H9 (cell line): ENCODE data around the gene CAMK2N1. TPM values are rescaled to one million over a fixed set of nuclear protein-coding genes. Genes with fewer than 3 reads are reported as not detected.

ENCODE experiments used
- DNase-seq: peaks from one replicate; pipeline ENCODE4 v3.0.0-alpha.2; 2017
- H2AFZ ChIP-seq: one replicate; pipeline ENCODE4 v1.6.1; 2013; ENCODE audit warnings: mild to moderate bottlenecking, low read length, control low read depth, moderate library complexity
- H2AK5ac ChIP-seq: 2 replicates; pipeline ENCODE4 v1.6.1; 2013; ENCODE audit warnings: low read length, control low read depth, mixed read lengths; ENCODE audit not compliant: insufficient read length
- H2BK120ac ChIP-seq: one replicate; pipeline ENCODE4 v1.6.1; 2013; ENCODE audit warnings: low read depth, mild to moderate bottlenecking, low read length, control low read depth, inconsistent platforms; ENCODE audit not compliant: poor library complexity, severe bottlenecking
- H2BK12ac ChIP-seq: 2 replicates; pipeline ENCODE4 v1.6.1; 2013; ENCODE audit warnings: low read length, control low read depth, mixed read lengths, low read depth; ENCODE audit not compliant: insufficient read length
- H2BK15ac ChIP-seq: 2 replicates; pipeline ENCODE4 v1.6.1; 2013; ENCODE audit warnings: low read depth, low read length, control low read depth
- H2BK20ac ChIP-seq: one replicate; pipeline ENCODE4 v1.6.1; 2013; ENCODE audit warnings: low read depth, mild to moderate bottlenecking, low read length, control low read depth, inconsistent platforms; ENCODE audit not compliant: poor library complexity, severe bottlenecking
- H2BK5ac ChIP-seq: 2 replicates; pipeline ENCODE4 v1.6.1; 2013; ENCODE audit warnings: low read length, control low read depth, mixed read lengths; ENCODE audit not compliant: insufficient read length
- H3K14ac ChIP-seq: 2 replicates; pipeline ENCODE4 v1.6.1; 2013; ENCODE audit warnings: low read length, control low read depth; ENCODE audit not compliant: insufficient read depth
- H3K18ac ChIP-seq: 2 replicates; pipeline ENCODE4 v1.6.1; 2013; ENCODE audit warnings: low read depth, mild to moderate bottlenecking, mixed read lengths, low read length, control low read depth; ENCODE audit not compliant: insufficient read length
- H3K23ac ChIP-seq: 2 replicates; pipeline ENCODE4 v1.6.1; 2013; ENCODE audit warnings: low read length, control low read depth, mixed read lengths, low read depth; ENCODE audit not compliant: insufficient read length
- H3K23me2 ChIP-seq: 2 replicates; pipeline ENCODE4 v1.6.1; 2013; ENCODE audit warnings: low read depth, mild to moderate bottlenecking, mixed read lengths, low read length, control low read depth; ENCODE audit not compliant: insufficient read length, poor library complexity, severe bottlenecking
- H3K27ac ChIP-seq: 2 replicates; pipeline ENCODE4 v1.5.1; 2013; ENCODE audit warnings: low read length, control low read depth, mixed read lengths, low read depth; ENCODE audit not compliant: insufficient read length
- H3K27me3 ChIP-seq: 2 replicates; pipeline ENCODE4 v1.6.1; 2013; ENCODE audit warnings: low read length, control low read depth, inconsistent platforms; ENCODE audit not compliant: insufficient read depth
- H3K4ac ChIP-seq: 2 replicates; pipeline ENCODE4 v1.6.1; 2013; ENCODE audit warnings: low read depth, mild to moderate bottlenecking, control low read depth, inconsistent platforms, low read length, moderate library complexity
- H3K4me1 ChIP-seq: 2 replicates; pipeline ENCODE4 v1.6.1; 2013; ENCODE audit warnings: low read length, control low read depth, inconsistent platforms; ENCODE audit not compliant: insufficient read depth
- H3K4me2 ChIP-seq: 2 replicates; pipeline ENCODE4 v1.6.1; 2013; ENCODE audit warnings: low read length, control low read depth, mixed read lengths; ENCODE audit not compliant: insufficient read length, insufficient read depth
- H3K56ac ChIP-seq: 2 replicates; pipeline ENCODE4 v1.6.1; 2013; ENCODE audit warnings: low read depth, mild to moderate bottlenecking, mixed read lengths, low read length, control low read depth; ENCODE audit not compliant: insufficient read length
- H3K79me1 ChIP-seq: 2 replicates; pipeline ENCODE4 v1.6.1; 2013; ENCODE audit warnings: low read depth, mild to moderate bottlenecking, moderate library complexity, low read length, control low read depth, inconsistent platforms; ENCODE audit not compliant: insufficient read depth, poor library complexity, severe bottlenecking
- H3K79me2 ChIP-seq: 2 replicates; pipeline ENCODE4 v1.6.1; 2013; ENCODE audit warnings: low read length, control low read depth, inconsistent platforms; ENCODE audit not compliant: insufficient read depth
- H3K9ac ChIP-seq: 2 replicates; pipeline ENCODE4 v1.6.1; 2013; ENCODE audit warnings: low read length, control low read depth, mixed read lengths; ENCODE audit not compliant: insufficient read length; ENCODE audit errors: extremely low read depth
- H3K9me3 ChIP-seq: one replicate; pipeline ENCODE4 v1.6.1; 2013; ENCODE audit warnings: low read depth, low read length, inconsistent platforms; ENCODE audit not compliant: control insufficient read depth
- H3T11ph ChIP-seq: one replicate; pipeline ENCODE4 v1.6.1; 2013; ENCODE audit warnings: mild to moderate bottlenecking, low read length, control low read depth, inconsistent platforms
- H4K20me1 ChIP-seq: one replicate; pipeline ENCODE4 v1.6.1; 2013; ENCODE audit not compliant: control insufficient read depth, insufficient read length, insufficient read depth
- H4K5ac ChIP-seq: 2 replicates; pipeline ENCODE4 v1.6.1; 2013; ENCODE audit warnings: low read depth, mild to moderate bottlenecking, mixed read lengths, low read length, control low read depth; ENCODE audit not compliant: insufficient read length
- H4K8ac ChIP-seq: replicated peaks from 2 replicates; pipeline ENCODE4 v1.6.1; 2013; ENCODE audit warnings: low read length, control low read depth, mixed read lengths, low read depth; ENCODE audit not compliant: insufficient read length
- H4K91ac ChIP-seq: 2 replicates; pipeline ENCODE4 v1.6.1; 2013; ENCODE audit warnings: low read depth, mild to moderate bottlenecking, moderate library complexity, mixed read lengths, low read length, control low read depth; ENCODE audit not compliant: insufficient read length
- H3K27ac Mint-ChIP-seq, 3 experiments: 2 replicates in 2 of 3; 3 replicates in 1 of 3; pipeline ENCODE4 v1.8.0; 2020 to 2021; ENCODE audit warnings: mixed read lengths in 3 of 3, mild to moderate bottlenecking in 1 of 3, moderate library complexity in 1 of 3
- H3K27me3 Mint-ChIP-seq: 2 replicates; pipeline ENCODE4 v1.8.0; 2021; ENCODE audit warnings: low read depth, mild to moderate bottlenecking, moderate library complexity, mixed read lengths
- H3K36me3 Mint-ChIP-seq, 3 experiments: 2 replicates in 2 of 3; 3 replicates in 1 of 3; pipeline ENCODE4 v1.8.0; 2020 to 2021; ENCODE audit warnings: low read depth in 3 of 3, mixed read lengths in 3 of 3; ENCODE audit not compliant: insufficient read depth in 1 of 3
- H3K4me1 Mint-ChIP-seq, 2 experiments: 2 replicates each; pipeline ENCODE4 v1.8.0; 2020; ENCODE audit warnings: mixed read lengths in 2 of 2
- H3K4me3 Mint-ChIP-seq, 2 experiments: 2 replicates in 1 of 2; 3 replicates in 1 of 2; pipeline ENCODE4 v1.8.0; 2020 to 2021; ENCODE audit warnings: mild to moderate bottlenecking in 2 of 2, mixed read lengths in 2 of 2, moderate library complexity in 1 of 2
- H3K9me3 Mint-ChIP-seq, 2 experiments: 2 replicates in 1 of 2; 3 replicates in 1 of 2; pipeline ENCODE4 v1.8.0; 2020; ENCODE audit warnings: mild to moderate bottlenecking in 2 of 2, mixed read lengths in 2 of 2, moderate library complexity in 1 of 2
- CTCF ChIP-seq: fragments of 200-600 bp; sonication (generic); conservative IDR thresholded peaks from 3 replicates; pipeline ENCODE4 v1.8.0; 2021; ENCODE audit warnings: antibody characterized with exemption, mild to moderate bottlenecking
- WGBS: extraction: QIAGEN DNeasy Blood & Tissue Kit; methylation state at CpG from one replicate; pipeline ENCODE4 v1.1.7; 2013; ENCODE audit warnings: missing lambda C conversion rate, low lambda C conversion rate, mixed read lengths; ENCODE audit not compliant: insufficient read length; ENCODE audit errors: extremely low coverage; 5-methylcytosine and 5-hydroxymethylcytosine counted together
- total RNA-seq: library from RNA; stranded (reverse); gene quantifications from 2 replicates; pipeline ENCODE4 v1.2.1, GENCODE V29; 2021

CAMK2N1 gene
- total RNA-seq, 1 experiment from 2014 or later = 1.2 TPM

GRCh38 chr1:20486457-20487235 lies 636 bp upstream of the CAMK2N1 start:
- H3K4ac ChIP-seq = no peak overlapping the region

More at GRCh38 chr1:20486457-20487235, 636 bp upstream of the CAMK2N1 start:
- Histone ChIP-seq H2BK12ac (no peak overlapping the region), H2BK120ac (no peak overlapping the region), H4K91ac (no peak overlapping the region), H2AFZ (no peak overlapping the region), H3K14ac (no peak overlapping the region), H3K4me2 (peak overlapping the region; percentile 49), H3K9ac (no peak overlapping the region), H3K4me1 (peaks cover 9% of the 10 kb centered on the region; the same call in 1 of the 2 replicates), H3K27me3 (peaks cover 31% of the 10 kb centered on the region; the same call in 1 of the 2 replicates), H4K20me1 (no peaks in the 10 kb centered on the region), H2BK15ac (no peak overlapping the region), H3K79me2 (no peaks in the 10 kb centered on the region), H3K79me1 (no peaks in the 10 kb centered on the region), H4K8ac (no peak overlapping the region), H2BK5ac (no peak overlapping the region), H3K18ac (no peak overlapping the region), H3K27ac (no peak overlapping the region), H3K56ac (no peak overlapping the region), H2AK5ac (no peak overlapping the region), H3K9me3 (no peaks in the 10 kb centered on the region), H3K23ac (no peak overlapping the region), H3K23me2 (peaks cover 32% of the 10 kb centered on the region), H4K5ac (no peak overlapping the region), H3T11ph (no peak overlapping the region), H2BK20ac (no peak overlapping the region)
- Mint-ChIP-seq H3K27ac (no peak overlapping the region), H3K4me1 (peaks cover 24 to 44% of the 10 kb centered on the region in 2 experiments), H3K4me3 (peak overlapping the region; percentile 67 to 90), H3K36me3 (no peaks in the 10 kb centered on the region; a peak in 1 of 7 replicates), H3K9me3 (peaks cover 0 to 4% of the 10 kb centered on the region in 2 experiments; a peak in 1 of 5 replicates), H3K27me3 (peaks cover 93% of the 10 kb centered on the region)
- no CpG with 5 or more reads among the region's 51 CpGs for WGBS
- TF ChIP-seq CTCF = no peak
- DNase-seq = peak; percentile 86
